Psoas muscle (tissue), 8 donors: Measurements from ENCODE around the gene KPNA4. TPM values are rescaled to one million over a fixed set of nuclear protein-coding genes. Genes with fewer than 3 reads are reported as not detected.

Experiments used
- ATAC-seq, 4 donors: fragments of 200-7000 bp; cut with Tn5 transposase; one replicate each; pipeline ENCODE4 v1.9.1; 2020; ENCODE audit warnings: moderate library complexity in 3 of 4, mild to moderate bottlenecking in 2 of 4
- DNase-seq, 2 donors: peaks; one replicate each; pipeline ENCODE4 v3.0.0-alpha.2; 2020
- H3K27ac ChIP-seq: fragments of 200-600 bp; one replicate; pipeline ENCODE4 v1.8.0; 2022
- H3K27me3 ChIP-seq, 3 donors: fragments of 200-600 bp in 1 of 3; one replicate each; pipeline versions ENCODE4 v1.6.1 to v1.8.0; 2013 to 2022; ENCODE audit warnings: low read length in 2 of 3, mild to moderate bottlenecking in 2 of 3, moderate library complexity in 1 of 3; ENCODE audit not compliant: insufficient read depth in 3 of 3
- H3K36me3 ChIP-seq, 2 donors: fragments of 200-600 bp in 1 of 2; one replicate each; pipeline versions ENCODE4 v1.6.1 to v1.8.0; 2013 to 2022; ENCODE audit warnings: low read depth in 1 of 2, mild to moderate bottlenecking in 1 of 2, moderate library complexity in 1 of 2; ENCODE audit not compliant: insufficient read depth in 1 of 2
- H3K4me1 ChIP-seq: fragments of 200-600 bp; one replicate; pipeline ENCODE4 v1.8.0; 2022
- H3K4me3 ChIP-seq: fragments of 200-600 bp; one replicate; pipeline ENCODE4 v1.8.0; 2022; ENCODE audit warnings: mild to moderate bottlenecking
- H3K9me3 ChIP-seq: fragments of 200-600 bp; one replicate; pipeline ENCODE4 v1.8.0; 2022
- CTCF ChIP-seq: fragments of 200-600 bp; IDR thresholded peaks from one replicate; pipeline ENCODE4 v1.8.0; 2022; ENCODE audit warnings: antibody characterized with exemption
- WGBS, 3 donors: extraction: QIAGEN DNeasy Blood & Tissue Kit; methylation state at CpG; one replicate each; pipeline versions ENCODE4 v1.1.6 to v1.1.7; 2013; 5-methylcytosine and 5-hydroxymethylcytosine counted together
- intact Hi-C, 2 donors: fragments of 100-400 bp; cut with DNase I; formaldehyde crosslinking; loops; one replicate each; pipeline versions ENCODE4 v1.11.0 to v1.14.2; 2022
- polyA plus RNA-seq, 3 donors: library from polyadenylated mRNA; stranded (reverse); fragments of 200-250 nt; gene quantifications; one replicate each; pipeline ENCODE4 v1.2.3, GENCODE V29; 2013
- total RNA-seq, 4 donors: library from RNA; stranded (reverse); fragmentation: NEBNext Ultra II Directional in 2 of 4; extraction: Animal tissue kit (Norgen Biotek cat#: 25700) in 2 of 4; gene quantifications; one replicate each; pipeline versions ENCODE4 v1.2.1 to v1.2.4, GENCODE V29; 2021 to 2023
- donor health status: healthy with polysubstance abuse.
- donor health status: DM: no; HTN: no; CAD: no; lungs with moderate emphysema.
- donor health status: Bipolar disorder and iron deficiency.
- donor health status: healthy.
- donor health status: DM: yes; HTN: yes; CAD: no.
- donor health status: DM: no; HTN: no; CAD: no.
- donor health status: DM: no; HTN: no; CAD: no.
- donor health status: DM: yes; HTN: yes; CAD: no.

Gene KPNA4
- total and polyA plus RNA-seq, 7 donors, result 48.5 to 236 (median 197) TPM

- H3K4me3 ChIP-seq, result no peak overlapping the region
- H3K27me3 ChIP-seq, result peaks cover 0 to 4% (median 0%) of the 10 kb centered on the region in 3 donors
- H3K27ac ChIP-seq, result no peak overlapping the region
- intact Hi-C loops, result no loop called here
- no peaks in the 10 kb centered on the region for H3K36me3 ChIP-seq
- WGBS, 3 donors, result 89 to 99% (median 93%) methylated on average over 2 of the region's 2 CpGs
- no peak for ATAC-seq
- H3K9me3 ChIP-seq, result no peaks in the 10 kb centered on the region
- no peak for DNase-seq
- H3K4me1 ChIP-seq, result no peaks in the 10 kb centered on the region
- no peak for TF ChIP-seq CTCF
Observed at GRCh38 chr3:160475884-160476283, 89.5 kb downstream of the KPNA4 start.

GRCh38 chr3:160475153-160475552, 90.2 kb downstream of the KPNA4 start:
- peaks cover 0 to 4% (median 0%) of the 10 kb centered on the region in 3 donors for H3K27me3 ChIP-seq
- no peak for DNase-seq
- H3K4me3 ChIP-seq, result no peak overlapping the region
- no peaks in the 10 kb centered on the region for H3K36me3 ChIP-seq
- 61 to 83% (median 83%) methylated on average over 2 of the region's 2 CpGs for WGBS, 3 donors
- ATAC-seq, result no peak
- intact Hi-C loops, result no loop called here
- no peaks in the 10 kb centered on the region for H3K4me1 ChIP-seq
- H3K9me3 ChIP-seq, result no peaks in the 10 kb centered on the region
- H3K27ac ChIP-seq, result no peak overlapping the region
- TF ChIP-seq CTCF, result no peak

GRCh38 chr3:160474416-160474838, 90.9 kb downstream of the KPNA4 start:
- H3K27ac ChIP-seq, result no peak overlapping the region
- no peaks in the 10 kb centered on the region for H3K4me1 ChIP-seq
- H3K9me3 ChIP-seq, result no peaks in the 10 kb centered on the region
- TF ChIP-seq CTCF, result no peak
- peaks cover 0 to 4% (median 0%) of the 10 kb centered on the region in 3 donors for H3K27me3 ChIP-seq
- no peak overlapping the region for H3K4me3 ChIP-seq
- DNase-seq (no peak), ATAC-seq (no peak)
- intact Hi-C loops, result no loop called here
- no peaks in the 10 kb centered on the region for H3K36me3 ChIP-seq

- no peaks in the 10 kb centered on the region for H3K4me1 ChIP-seq
- 71 to 81% (median 79%) methylated on average over 1 of the region's 1 CpG for WGBS, 3 donors
- intact Hi-C loops, result no loop called here
- TF ChIP-seq CTCF, result no peak
- ATAC-seq, result no peak
- no peaks in the 10 kb centered on the region for H3K36me3 ChIP-seq
- H3K27me3 ChIP-seq, result peaks cover 0 to 4% (median 0%) of the 10 kb centered on the region in 3 donors
- H3K4me3 ChIP-seq, result no peak overlapping the region
- DNase-seq, result no peak
- no peak overlapping the region for H3K27ac ChIP-seq
- no peaks in the 10 kb centered on the region for H3K9me3 ChIP-seq
Observed at GRCh38 chr3:160473978-160474377, 91.4 kb downstream of the KPNA4 start.

DNA sequence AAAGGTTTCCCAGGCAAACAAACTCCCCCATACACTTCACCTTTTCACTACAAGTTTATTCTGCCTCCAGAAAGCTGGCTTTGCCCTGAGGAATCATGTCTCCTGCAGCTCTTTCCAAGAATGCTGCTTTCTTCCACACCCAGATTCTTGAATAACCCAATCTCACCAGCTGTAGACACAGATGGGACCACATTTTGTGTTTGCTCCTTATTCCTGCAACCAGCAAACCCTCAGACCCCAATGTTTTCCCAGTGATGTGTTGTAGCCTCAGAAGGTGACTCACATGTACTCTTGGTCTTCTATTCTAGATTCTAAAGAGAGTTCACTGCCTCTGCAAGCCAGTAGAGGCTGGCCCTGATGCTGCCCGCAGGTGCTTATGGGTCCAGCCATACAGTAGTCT, 92.2 kb downstream of the KPNA4 start:
- 38 to 52% (median 50%) methylated on average over 1 of the region's 1 CpG for WGBS, 3 donors
- H3K4me1 ChIP-seq, result no peaks in the 10 kb centered on the region

More for the DNA sequence above, 92.2 kb downstream of the KPNA4 start:
- ATAC-seq, result no peak
- DNase-seq, result no peak
- intact Hi-C loops, result no loop called here
- Histone ChIP-seq H3K27me3 (peaks cover 0 to 4% (median 0%) of the 10 kb centered on the region in 3 donors), H3K9me3 (no peaks in the 10 kb centered on the region), H3K4me3 (no peak overlapping the region), H3K27ac (no peak overlapping the region), H3K36me3 (no peaks in the 10 kb centered on the region)
- no peak for TF ChIP-seq CTCF
